Left renal pelvis (tissue), 4 donors: ENCODE measurements around the gene GDPD2. TPM values are rescaled to one million over a fixed set of nuclear protein-coding genes. Genes with fewer than 3 reads are reported as not detected.
"Not testable (repeated sequence)": the region's sequence is repeated elsewhere in the genome, so short reads cannot be mapped to it uniquely, and the experiment has no call there.

Experiments used
- DNase-seq, 4 donors: peaks; one replicate each; pipeline ENCODE4 v3.0.0-alpha.2; 2013; ENCODE audit warnings: low read depth in 4 of 4, low spot score in 3 of 4
- polyA plus RNA-seq, 4 donors: library from polyadenylated mRNA; unstranded; fragments of 120-200 nt; gene quantifications; one replicate each; pipeline ENCODE4 v1.2.1, GENCODE V29; 2013; ENCODE audit not compliant: insufficient read length in 4 of 4

Gene GDPD2
- polyA plus RNA-seq: 1 to 10 TPM in 3 of 4 donors, under 1 TPM in 1; 0.37 to 2.4 (median 1.5) TPM

GRCh38 chrX:70422851-70423341 lies at the start of gene GDPD2:
GDPD2 (plus strand) TSS chrX:70423314; CDS start chrX:70424985, 1,671 bp downstream.
- peak in 3 of 4 donors; percentile 33 to 36 (median 33) for DNase-seq

GRCh38 chrX:70386235-70386634 lies 36.9 kb upstream of the GDPD2 start:
- DNase-seq: no peak

GRCh38 chrX:70398899-70399298 lies 24.2 kb upstream of the GDPD2 start:
- DNase-seq: no peak

- DNase-seq: not testable (repeated sequence)
These were observed 22.9 kb upstream of the GDPD2 start for GRCh38 chrX:70400181-70400580.

GRCh38 chrX:70402721-70403120 lies 20.4 kb upstream of the GDPD2 start:
- DNase-seq: no peak

GRCh38 chrX:70405003-70405402 lies 18.1 kb upstream of the GDPD2 start:
- no peak for DNase-seq

- DNase-seq: no peak
These were observed 12.2 kb upstream of the GDPD2 start for GRCh38 chrX:70410921-70411320.

GRCh38 chrX:70411475-70411874 lies 11.6 kb upstream of the GDPD2 start:
- DNase-seq: no peak

GRCh38 chrX:70421618-70422017 lies 1.5 kb upstream of the GDPD2 start:
- DNase-seq: no peak

- DNase-seq: no peak
These were observed 992 bp downstream of the GDPD2 start for GRCh38 chrX:70423936-70424675.

GRCh38 chrX:70424801-70425200 lies 1.7 kb downstream of the GDPD2 start:
- DNase-seq: no peak

GRCh38 chrX:70426286-70427278 lies 3.5 kb downstream of the GDPD2 start:
- no peak for DNase-seq

GRCh38 chrX:70427365-70427764 lies 4.3 kb downstream of the GDPD2 start:
- DNase-seq: no peak

GRCh38 chrX:70429759-70430158 lies 6.6 kb downstream of the GDPD2 start:
- no peak for DNase-seq

GRCh38 chrX:70432936-70433847 lies 10.1 kb downstream of the GDPD2 start:
- no peak for DNase-seq

GRCh38 chrX:70433848-70434351 lies 10.8 kb downstream of the GDPD2 start:
- DNase-seq: peak in 1 of 4 donors; percentile 30

GRCh38 chrX:70434352-70434866 lies 11.3 kb downstream of the GDPD2 start:
- DNase-seq: peak in 1 of 4 donors; percentile 57

- DNase-seq: no peak
These were observed 11.9 kb downstream of the GDPD2 start for GRCh38 chrX:70434914-70435586.

- DNase-seq: no peak
These were observed 13.2 kb downstream of the GDPD2 start for GRCh38 chrX:70436343-70436742.
